Measurements from ENCODE around the gene DISC1. TPM values are rescaled to one million over a fixed set of nuclear protein-coding genes. Genes with fewer than 3 reads are reported as not detected.

DISC1 gene
- total RNA-seq, 4 donors from 2014 or later: 3.3 to 11.4 (median 4.2) TPM

DNA sequence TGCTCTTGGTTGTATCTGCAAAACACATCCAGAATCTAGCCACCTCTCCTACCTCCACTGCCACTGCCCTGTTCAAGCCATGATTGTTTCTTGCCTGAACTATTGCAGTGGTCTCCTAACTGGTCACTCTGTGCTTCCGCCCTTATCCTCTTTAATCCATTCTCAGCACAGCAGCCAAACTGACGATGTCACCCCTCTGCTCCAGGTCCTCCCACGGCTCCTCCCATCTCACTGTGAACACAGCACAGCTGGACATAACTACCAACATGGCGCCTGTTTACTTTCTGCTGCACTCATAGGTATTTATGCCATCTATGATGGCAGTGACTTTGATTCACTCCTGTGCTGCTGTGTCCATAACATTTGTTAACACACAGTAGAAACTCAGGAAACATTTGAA lies 406.7 kb downstream of the DISC1 start:
- TF ChIP-seq CTCF (IDR thresholded peaks at IDR 0.05): no peak
- no peak for TF ChIP-seq POLR2A (IDR thresholded peaks at IDR 0.05)
- Histone ChIP-seq H3K4me3 (no peak overlapping the region), H3K4me1 (peaks cover 0 to 9% (median 0%) of the 10 kb centered on the region in 3 donors), H3K27ac (no peak overlapping the region), H3K36me3 (no peaks in the 10 kb centered on the region), H3K27me3 (no peaks in the 10 kb centered on the region), H3K9me3 (no peaks in the 10 kb centered on the region)
- WGBS, 2 donors: 84 to 90% methylated on average over 4 of the region's 4 CpGs
- intact Hi-C loops (cut with DNase I): no loop called here
- no peak for DNase-seq

DNA sequence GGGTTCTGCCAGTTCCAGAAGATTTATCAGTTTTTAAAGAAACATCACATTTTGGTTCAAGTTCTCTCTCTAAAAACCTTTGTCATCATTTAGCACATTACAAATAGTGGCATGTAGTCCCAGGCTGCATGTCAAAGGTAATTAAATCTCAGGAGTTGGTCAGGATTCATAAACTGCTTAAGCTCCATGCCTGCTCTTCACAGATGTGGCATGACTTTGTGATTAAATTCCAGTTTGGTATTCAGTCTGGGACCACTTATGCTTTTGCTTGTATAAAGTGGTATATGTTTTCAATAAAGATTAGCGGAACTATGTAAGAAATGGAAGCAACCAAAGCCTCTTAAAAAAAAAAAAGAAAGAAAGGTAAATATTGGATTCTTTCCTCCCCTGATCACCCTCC lies 408.0 kb downstream of the DISC1 start:
- no peak for DNase-seq
- WGBS, 2 donors: 92 to 100% methylated on average over 1 of the region's 1 CpG
- H3K27ac ChIP-seq: no peak overlapping the region
- H3K4me1 ChIP-seq: peaks cover 0 to 21% (median 0%) of the 10 kb centered on the region in 3 donors
- intact Hi-C loops (cut with DNase I): no loop called here
- no peak overlapping the region for H3K4me3 ChIP-seq
- H3K36me3 ChIP-seq: no peaks in the 10 kb centered on the region
- no peaks in the 10 kb centered on the region for H3K27me3 ChIP-seq
- H3K9me3 ChIP-seq: no peaks in the 10 kb centered on the region
- TF ChIP-seq CTCF (IDR thresholded peaks at IDR 0.05) (no peak), POLR2A (IDR thresholded peaks at IDR 0.05) (no peak)

- Histone ChIP-seq H3K4me3 (no peak overlapping the region), H3K36me3 (no peaks in the 10 kb centered on the region), H3K4me1 (peaks cover 0 to 34% (median 0%) of the 10 kb centered on the region in 3 donors), H3K27me3 (no peaks in the 10 kb centered on the region), H3K9me3 (no peaks in the 10 kb centered on the region), H3K27ac (no peak overlapping the region)
- intact Hi-C loops (cut with DNase I): no loop called here
- TF ChIP-seq CTCF (IDR thresholded peaks at IDR 0.05): no peak
- no peak for TF ChIP-seq POLR2A (IDR thresholded peaks at IDR 0.05)
- 88 to 89% methylated on average over 12 to 14 of the region's 15 CpGs for WGBS, 2 donors
- no peak for DNase-seq
These were observed 409.8 kb downstream of the DISC1 start for GRCh38 chr1:232036181-232036933.

DNA sequence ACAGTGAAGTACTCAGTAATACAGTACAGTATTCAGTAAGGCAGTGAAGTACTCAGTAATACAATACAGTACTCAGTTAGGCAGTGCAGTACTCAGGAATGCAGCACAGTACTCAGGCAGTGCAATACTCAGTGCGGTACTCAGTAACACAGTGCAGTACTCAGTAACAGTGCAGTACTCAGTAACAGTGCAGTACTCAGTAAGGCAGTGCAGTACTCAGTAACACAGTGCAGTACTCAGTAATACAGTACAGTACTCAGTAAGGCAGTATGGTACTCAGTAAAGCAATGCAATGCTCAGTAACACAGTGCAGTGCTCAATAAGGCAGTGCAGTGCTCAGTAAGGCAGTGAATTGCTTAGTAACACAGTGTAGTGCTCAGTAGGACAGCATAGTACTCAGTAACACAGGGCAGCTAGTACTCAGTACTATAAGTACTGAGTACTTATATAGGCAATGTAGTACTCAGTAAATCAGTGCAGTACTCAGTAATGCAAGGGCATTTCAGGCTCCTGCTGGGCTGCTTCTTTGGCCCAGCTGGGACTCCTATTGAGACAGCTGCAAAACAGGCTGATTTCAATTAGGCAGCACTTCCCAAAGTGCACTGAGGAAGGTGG lies 411.3 kb downstream of the DISC1 start:
- peaks cover 0 to 34% (median 0%) of the 10 kb centered on the region in 3 donors for H3K4me1 ChIP-seq
- no peaks in the 10 kb centered on the region for H3K27me3 ChIP-seq
- no peaks in the 10 kb centered on the region for H3K36me3 ChIP-seq
- no peaks in the 10 kb centered on the region for H3K9me3 ChIP-seq
- intact Hi-C loops (cut with DNase I): no loop called here
- no peak overlapping the region for H3K27ac ChIP-seq
- TF ChIP-seq POLR2A (IDR thresholded peaks at IDR 0.05) (no peak), CTCF (IDR thresholded peaks at IDR 0.05) (no peak)
- no peak overlapping the region for H3K4me3 ChIP-seq
- WGBS, 2 donors: 67 to 100% methylated on average over 1 of the region's 1 CpG
- DNase-seq: no peak
